ENCODE measurements around the gene RNU1-2. TPM values are rescaled to one million over a fixed set of nuclear protein-coding genes. Genes with fewer than 3 reads are reported as not detected.
A peak's percentile ranks its signal among the peaks of the same experiment; 100 is the strongest.
"Not testable (repeated sequence)": the region's sequence is repeated elsewhere in the genome, so short reads cannot be mapped to it uniquely, and the experiment has no call there.

The RNU1-2 gene
- 1,622 and 1,638 TPM in 2 replicates for total RNA-seq (2022)
- percentile 94 among the genes with signal in this experiment for Bru-seq, nascent RNA
- percentile 43 among the genes with signal in this experiment for BruChase-seq, experiment 1, labeled RNA remaining after a 2-hour chase
- percentile 56 among the genes with signal in this experiment for BruChase-seq, experiment 2, labeled RNA remaining after a 6-hour chase
- long read RNA-seq, result 0 reads

DNA sequence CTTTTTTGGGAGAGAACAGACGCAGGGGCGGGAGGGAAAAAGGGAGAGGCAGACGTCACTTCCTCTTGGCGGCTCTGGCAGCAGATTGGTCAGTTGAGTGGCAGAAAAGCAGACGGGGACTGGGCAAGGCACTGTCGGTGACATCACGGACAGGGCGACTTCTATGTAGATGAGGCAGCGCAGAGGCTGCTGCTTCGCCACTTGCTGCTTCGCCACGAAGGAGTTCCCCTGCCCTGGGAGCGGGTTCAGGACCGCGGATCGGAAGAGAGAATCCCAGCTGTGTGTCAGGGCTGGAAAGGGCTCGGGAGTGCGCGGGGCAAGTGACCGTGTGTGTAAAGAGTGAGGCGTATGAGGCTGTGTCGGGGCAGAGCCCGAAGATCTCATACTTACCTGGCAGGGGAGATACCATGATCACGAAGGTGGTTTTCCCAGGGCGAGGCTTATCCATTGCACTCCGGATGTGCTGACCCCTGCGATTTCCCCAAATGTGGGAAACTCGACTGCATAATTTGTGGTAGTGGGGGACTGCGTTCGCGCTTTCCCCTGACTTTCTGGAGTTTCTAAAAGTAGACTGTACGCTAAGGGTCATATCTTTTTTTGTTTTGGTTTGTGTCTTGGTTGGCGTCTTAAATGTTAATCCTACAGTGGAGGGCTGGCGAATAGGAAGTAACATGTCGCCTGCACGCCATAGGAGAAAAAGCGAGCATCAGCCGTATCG, at the start of gene RNU1-2:
Gene RNU1-2, plus strand, starts transcription at position 383 of the 718 bp plus-strand sequence.
- peak; percentile 83 to 91 for DNase-seq
- intact Hi-C loops (cut with micrococcal nuclease; ENCODE audit: unreplicated experiment), result loop anchor here (1.0 kb wide), 1 partner anchor 10 kb away; no protein-coding TSS in a partner anchor
- H3K9me3 Mint-ChIP-seq (ENCODE audit: unreplicated experiment); H3K27me3 Mint-ChIP-seq (ENCODE audit: insufficient read depth, unreplicated experiment); H3K4me1 ChIP-seq; POLR2A ChIA-PET; H3K27me3 ChIP-seq (replicated peaks; ENCODE audit: control insufficient read depth, insufficient read depth, low read length); H3K36me3 ChIP-seq (ENCODE audit: control insufficient read depth, insufficient read depth, low read length); H3K9me3 ChIP-seq; CTCF ChIA-PET: not testable (repeated sequence)
- BruUV-seq (replicated peaks), result TSS peak; percentile 94
- H3K4me3 ChIP-seq (ENCODE audit: low read depth, low read length), result peak within 1 kb of the TSS; percentile 40
- Mint-ChIP-seq H3K27ac (ENCODE audit: unreplicated experiment) (peak within 1 kb of the TSS; percentile 97), H3K4me3 (ENCODE audit: unreplicated experiment) (peak within 1 kb of the TSS; percentile 79), H3K4me1 (ENCODE audit: low read depth, unreplicated experiment) (peaks cover 27% of the 10 kb centered on the region), H3K36me3 (ENCODE audit: insufficient read depth, unreplicated experiment) (peaks cover 16% of the 10 kb centered on the region)

DNA sequence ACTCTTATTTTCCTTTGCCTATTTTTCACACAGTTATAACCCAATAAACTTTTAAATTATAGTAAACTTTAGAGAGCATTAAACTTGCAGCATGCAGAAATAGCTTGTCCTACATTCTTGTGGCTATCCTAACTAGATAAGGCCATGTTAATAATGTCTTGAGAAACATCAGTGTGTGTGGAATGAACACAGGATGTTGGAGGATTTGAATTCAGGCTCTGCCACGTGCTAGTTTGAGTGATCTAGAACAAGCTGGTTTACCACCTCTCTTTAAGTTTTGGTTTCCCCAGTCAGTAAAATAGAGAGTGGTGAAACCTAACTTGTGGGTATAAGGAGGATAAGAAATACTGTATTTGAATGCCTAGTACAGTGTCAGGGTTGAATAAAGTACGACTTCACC, 39.6 kb upstream of the RNU1-2 start:
- H3K27ac Mint-ChIP-seq (ENCODE audit: unreplicated experiment); H3K36me3 ChIP-seq (ENCODE audit: control insufficient read depth, insufficient read depth, low read length); H3K4me3 ChIP-seq (ENCODE audit: low read depth, low read length); H3K27me3 ChIP-seq (replicated peaks; ENCODE audit: control insufficient read depth, insufficient read depth, low read length); BruUV-seq (replicated peaks); H3K9me3 ChIP-seq; CTCF ChIA-PET; H3K4me1 ChIP-seq; POLR2A ChIA-PET; H3K9me3 Mint-ChIP-seq (ENCODE audit: unreplicated experiment); intact Hi-C loops (cut with micrococcal nuclease; ENCODE audit: unreplicated experiment); H3K4me3 Mint-ChIP-seq (ENCODE audit: unreplicated experiment); H3K27me3 Mint-ChIP-seq (ENCODE audit: insufficient read depth, unreplicated experiment); H3K36me3 Mint-ChIP-seq (ENCODE audit: insufficient read depth, unreplicated experiment); H3K4me1 Mint-ChIP-seq (ENCODE audit: low read depth, unreplicated experiment); DNase-seq: not testable (repeated sequence)

DNA sequence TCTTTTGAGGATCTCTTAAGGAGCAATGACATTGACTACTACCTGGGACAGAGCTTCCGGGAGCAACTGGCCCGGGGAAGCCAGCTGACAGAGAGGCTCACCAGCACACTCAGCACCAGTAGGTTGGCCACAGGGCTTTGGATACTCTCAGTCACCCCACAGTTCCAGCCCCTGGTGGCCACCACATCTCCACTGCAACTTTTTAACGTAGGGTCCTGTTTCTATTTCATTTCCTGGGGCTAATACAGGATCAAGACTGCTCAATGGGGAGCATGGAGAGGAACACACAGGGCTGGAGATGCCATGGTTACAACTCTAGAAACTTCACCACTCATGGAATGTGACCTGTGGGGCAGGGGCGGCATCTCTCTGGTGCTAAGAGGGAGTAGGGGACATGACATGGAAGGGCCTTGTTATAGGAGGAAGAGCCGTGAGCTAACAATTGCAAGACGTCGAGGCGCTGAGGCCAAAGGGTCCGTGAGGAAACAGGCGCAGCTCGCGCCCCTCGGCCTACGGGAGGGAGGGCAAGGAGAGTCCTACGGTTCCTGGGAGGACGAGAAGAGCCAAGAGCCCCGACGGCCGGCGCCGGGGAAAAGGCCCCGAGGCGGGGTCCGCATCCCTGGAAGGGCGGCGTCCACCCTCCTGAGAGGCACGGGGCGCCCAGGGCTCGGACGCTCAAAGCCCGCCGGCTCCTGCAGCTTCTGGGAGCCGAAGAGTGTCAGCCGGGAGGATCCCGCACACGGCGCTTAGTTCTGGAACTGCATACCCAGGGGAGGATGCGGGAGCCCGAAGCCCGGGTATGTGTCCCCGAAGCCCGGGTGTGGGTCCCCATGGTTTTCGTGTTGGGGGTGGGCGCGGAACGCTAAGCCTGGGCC, 36.4 kb upstream of the RNU1-2 start:
- H3K4me3 ChIP-seq (ENCODE audit: low read depth, low read length); POLR2A ChIA-PET; BruUV-seq (replicated peaks); intact Hi-C loops (cut with micrococcal nuclease; ENCODE audit: unreplicated experiment); CTCF ChIA-PET; H3K27me3 ChIP-seq (replicated peaks; ENCODE audit: control insufficient read depth, insufficient read depth, low read length); H3K4me3 Mint-ChIP-seq (ENCODE audit: unreplicated experiment); H3K9me3 Mint-ChIP-seq (ENCODE audit: unreplicated experiment); DNase-seq; H3K4me1 Mint-ChIP-seq (ENCODE audit: low read depth, unreplicated experiment); H3K36me3 Mint-ChIP-seq (ENCODE audit: insufficient read depth, unreplicated experiment); H3K4me1 ChIP-seq; H3K36me3 ChIP-seq (ENCODE audit: control insufficient read depth, insufficient read depth, low read length); H3K27ac Mint-ChIP-seq (ENCODE audit: unreplicated experiment); H3K27me3 Mint-ChIP-seq (ENCODE audit: insufficient read depth, unreplicated experiment); H3K9me3 ChIP-seq: not testable (repeated sequence)

DNA sequence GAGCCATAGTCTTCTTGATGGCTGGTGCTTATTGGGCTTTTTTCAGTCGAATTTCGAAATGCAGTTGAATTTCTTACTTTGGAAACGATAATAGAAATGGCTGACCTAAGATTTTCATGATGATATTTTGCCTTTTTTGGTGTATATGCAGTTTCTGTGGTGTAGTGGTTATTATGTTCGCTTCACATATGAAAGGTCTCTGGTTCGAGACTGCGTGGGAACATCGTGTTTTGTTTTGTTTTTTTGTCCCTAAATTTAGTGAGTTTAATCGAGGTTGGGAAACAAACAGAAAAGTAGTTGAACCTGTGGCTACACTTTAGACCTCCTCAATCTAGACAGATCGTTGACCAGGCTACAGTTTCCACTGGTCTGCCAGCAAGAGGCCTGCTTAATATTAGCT, 35.7 kb upstream of the RNU1-2 start:
- H3K27ac Mint-ChIP-seq (ENCODE audit: unreplicated experiment); H3K4me3 Mint-ChIP-seq (ENCODE audit: unreplicated experiment): not testable (repeated sequence)

DNA sequence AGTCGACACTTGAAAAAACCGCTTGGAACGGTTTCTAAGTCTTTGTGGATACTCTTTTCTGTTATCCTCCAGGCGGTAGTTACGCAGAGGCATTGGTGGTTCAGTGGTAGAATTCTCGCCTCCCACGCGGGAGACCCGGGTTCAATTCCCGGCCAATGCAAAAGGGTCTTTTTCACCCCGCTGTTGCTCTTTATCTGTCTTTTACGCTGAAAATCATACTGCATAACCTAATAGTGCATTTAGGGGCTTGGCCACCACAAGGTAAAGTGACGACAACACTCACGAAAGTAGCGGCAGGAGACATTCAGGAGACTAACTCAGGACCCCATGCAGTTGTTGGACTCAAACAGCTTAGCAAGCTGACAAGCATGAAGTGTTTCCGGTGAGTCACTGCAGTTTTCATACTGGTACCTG, 33.9 kb upstream of the RNU1-2 start:
- H3K9me3 Mint-ChIP-seq (ENCODE audit: unreplicated experiment); H3K4me1 Mint-ChIP-seq (ENCODE audit: low read depth, unreplicated experiment); H3K4me3 ChIP-seq (ENCODE audit: low read depth, low read length); BruUV-seq (replicated peaks); H3K9me3 ChIP-seq; H3K4me1 ChIP-seq; DNase-seq; H3K36me3 Mint-ChIP-seq (ENCODE audit: insufficient read depth, unreplicated experiment); H3K27ac Mint-ChIP-seq (ENCODE audit: unreplicated experiment); H3K36me3 ChIP-seq (ENCODE audit: control insufficient read depth, insufficient read depth, low read length); H3K27me3 Mint-ChIP-seq (ENCODE audit: insufficient read depth, unreplicated experiment); POLR2A ChIA-PET; CTCF ChIA-PET; intact Hi-C loops (cut with micrococcal nuclease; ENCODE audit: unreplicated experiment); H3K27me3 ChIP-seq (replicated peaks; ENCODE audit: control insufficient read depth, insufficient read depth, low read length); H3K4me3 Mint-ChIP-seq (ENCODE audit: unreplicated experiment): not testable (repeated sequence)

More for the DNA sequence above, 35.7 kb upstream of the RNU1-2 start:
- H3K27me3 ChIP-seq (replicated peaks; ENCODE audit: control insufficient read depth, insufficient read depth, low read length); H3K27me3 Mint-ChIP-seq (ENCODE audit: insufficient read depth, unreplicated experiment); H3K9me3 Mint-ChIP-seq (ENCODE audit: unreplicated experiment); H3K4me1 Mint-ChIP-seq (ENCODE audit: low read depth, unreplicated experiment); H3K4me1 ChIP-seq; BruUV-seq (replicated peaks); intact Hi-C loops (cut with micrococcal nuclease; ENCODE audit: unreplicated experiment); H3K4me3 ChIP-seq (ENCODE audit: low read depth, low read length); H3K36me3 ChIP-seq (ENCODE audit: control insufficient read depth, insufficient read depth, low read length); CTCF ChIA-PET; DNase-seq; H3K36me3 Mint-ChIP-seq (ENCODE audit: insufficient read depth, unreplicated experiment); POLR2A ChIA-PET; H3K9me3 ChIP-seq: not testable (repeated sequence)

DNA sequence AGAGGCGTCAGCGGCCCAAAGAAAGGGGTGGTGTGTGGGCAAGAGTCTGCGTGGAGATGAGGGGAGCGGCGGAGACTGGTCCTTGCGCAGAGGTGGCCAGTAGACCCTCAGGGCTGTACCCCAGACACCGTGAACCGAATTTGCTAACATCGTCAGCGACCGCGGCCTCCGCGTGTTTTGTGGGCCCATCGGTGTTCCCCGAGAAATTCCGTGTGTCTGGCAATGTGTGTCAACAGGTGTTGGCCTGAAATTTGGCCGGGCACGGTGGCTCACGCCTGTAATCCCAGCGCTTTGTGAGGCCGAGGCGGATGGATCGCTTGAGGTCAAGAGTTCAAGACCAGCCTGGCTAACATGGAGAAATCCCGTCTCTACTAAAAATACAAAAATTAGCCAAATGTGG, 33.4 kb upstream of the RNU1-2 start:
- DNase-seq; H3K27me3 ChIP-seq (replicated peaks; ENCODE audit: control insufficient read depth, insufficient read depth, low read length); H3K36me3 ChIP-seq (ENCODE audit: control insufficient read depth, insufficient read depth, low read length); H3K4me1 ChIP-seq; CTCF ChIA-PET; H3K4me3 ChIP-seq (ENCODE audit: low read depth, low read length); H3K4me1 Mint-ChIP-seq (ENCODE audit: low read depth, unreplicated experiment); H3K27me3 Mint-ChIP-seq (ENCODE audit: insufficient read depth, unreplicated experiment); BruUV-seq (replicated peaks); H3K4me3 Mint-ChIP-seq (ENCODE audit: unreplicated experiment); H3K9me3 ChIP-seq; POLR2A ChIA-PET; H3K36me3 Mint-ChIP-seq (ENCODE audit: insufficient read depth, unreplicated experiment); H3K27ac Mint-ChIP-seq (ENCODE audit: unreplicated experiment); H3K9me3 Mint-ChIP-seq (ENCODE audit: unreplicated experiment); intact Hi-C loops (cut with micrococcal nuclease; ENCODE audit: unreplicated experiment): not testable (repeated sequence)
